ENCODE data around the gene SRPRA. TPM values are rescaled to one million over a fixed set of nuclear protein-coding genes. Genes with fewer than 3 reads are reported as not detected.

The SRPRA gene
- total and polyA plus RNA-seq, 10 of the 15 experiments (the other 5 are each of a cell fraction or from before 2014, with no cell fraction given), result 29.6 to 131 (median 92.8) TPM

- Histone ChIP-seq H3K9ac (ENCODE audit: control insufficient read depth, insufficient read depth, low read length) (no peak overlapping the region), H2AFZ (ENCODE audit: control insufficient read depth, low read depth, low read length) (no peak overlapping the region), H3K4me3 (no peak overlapping the region), H3K27ac (ENCODE audit: control insufficient read depth, insufficient read depth) (peak overlapping the region; percentile 61), H3K9me3 (replicated peaks; ENCODE audit: control insufficient read depth, insufficient read depth, low read length) (no peaks in the 10 kb centered on the region; the same call in none of the 3 replicates), H3K79me2 (ENCODE audit: control insufficient read depth, insufficient read depth, low read length) (peaks cover 6% of the 10 kb centered on the region), H3K27me3 (replicated peaks in 1 of 2; ENCODE audit: control insufficient read depth in 2 of 2, insufficient read depth in 2 of 2, low read length in 1 of 2) (no peaks in the 10 kb centered on the region), H3K36me3 (ENCODE audit: control insufficient read depth in 2 of 2, insufficient read depth in 2 of 2, low read length in 1 of 2) (peaks cover 1 to 19% of the 10 kb centered on the region in 2 experiments), H4K20me1 (ENCODE audit: control insufficient read depth, insufficient read depth) (no peaks in the 10 kb centered on the region), H3K4me1 (ENCODE audit: control insufficient read depth, insufficient read depth, low read length) (peaks cover 36% of the 10 kb centered on the region), H3K4me2 (ENCODE audit: control insufficient read depth, insufficient read depth) (peak overlapping the region; percentile 46)
- in situ Hi-C loops (cut with MboI) (no loop called here), intact Hi-C loops (cut with micrococcal nuclease; ENCODE audit: unreplicated experiment) (loop anchor here (2.0 to 10.0 kb wide), 5 partner anchors 43 to 673 kb away; partner anchors contain the start of gene ST3GAL4)
- no TSS peak for BruUV-seq (replicated peaks)
- peak; percentile 35 for FAIRE-seq
- 14% methylated on average over 14 of the region's 14 CpGs for WGBS (ENCODE audit: insufficient coverage, insufficient replicate concordance, low lambda C conversion rate, missing lambda C conversion rate)
- ChIA-PET RAD21 (ENCODE audit: unreplicated experiment) (interaction anchor here (0.7 to 3.0 kb wide), 20 partner anchors 8 to 679 kb away, joined by 3 to 36 read pairs (median 4); partner anchors contain the start of gene ST3GAL4), SMC1A (ENCODE audit: uncharacterized antibody, unreplicated experiment) (interaction anchor here (1.0 to 6.5 kb wide), 20 partner anchors 7 to 259 kb away, joined by 3 to 78 read pairs (median 5); partner anchors contain the start of genes DCPS and ST3GAL4), POLR2A (interaction anchor here (0.6 to 1.7 kb wide), 4 partner anchors 12 to 169 kb away, joined by 3 to 5 read pairs (median 5); no protein-coding TSS in a partner anchor), CTCF (interaction anchor here (0.6 to 10.0 kb wide), 29 partner anchors 9 to 763 kb away, joined by 3 to 232 read pairs (median 6); partner anchors contain the start of gene ST3GAL4)
- ATAC-seq, result peak; percentile 86
- DNase-seq (ENCODE audit: low read depth, low spot score), result peak; percentile 60
- no peak for TF ChIP-seq ASH2L (IDR thresholded peaks at IDR 0.05; ENCODE audit: borderline replicate concordance, low read depth)
- no peak for TF ChIP-seq MXI1 (IDR thresholded peaks at IDR 0.05; ENCODE audit: low read depth, low read length)
- no peak for TF ChIP-seq TARDBP (IDR thresholded peaks at IDR 0.05; ENCODE audit: borderline replicate concordance)
- TF ChIP-seq NFIC (IDR thresholded peaks at IDR 0.05; ENCODE audit: low read depth, low read length), result peak; percentile 51; the same call in 1 of the 2 replicates
- peak; percentile 41 for TF ChIP-seq MEF2B (IDR thresholded peaks at IDR 0.05; ENCODE audit: partially characterized antibody, poor library complexity, severe bottlenecking)
- TF ChIP-seq RAD21 (IDR thresholded peaks at IDR 0.05; ENCODE audit: insufficient read depth, low read depth, low read length), result no peak
- no peak for TF ChIP-seq ESRRA (IDR thresholded peaks at IDR 0.05; ENCODE audit: low read length)
- peak; percentile 71 for TF ChIP-seq NR2F1 (conservative IDR thresholded peaks at IDR 0.05)
- 0 out of 2 replicates have a peak, but pooled peaks have one; percentile 26 for TF ChIP-seq PKNOX1 (IDR thresholded peaks at IDR 0.05)
- peak; percentile 64 for TF ChIP-seq ZNF217 (IDR thresholded peaks at IDR 0.05)
- TF ChIP-seq ZBTB40 (IDR thresholded peaks at IDR 0.05; ENCODE audit: borderline replicate concordance), result peak; percentile 63; the same call in 1 of the 2 replicates
- TF ChIP-seq POLR2AphosphoS5 (IDR thresholded peaks at IDR 0.05; ENCODE audit: low read length), result no peak
- TF ChIP-seq HDAC6 (IDR thresholded peaks at IDR 0.05; ENCODE audit: unreplicated experiment), result no peak
- TF ChIP-seq ZNF274 (IDR thresholded peaks at IDR 0.05; ENCODE audit: insufficient read depth, insufficient read length), result no peak
- peak; percentile 71 for TF ChIP-seq IKZF1 (conservative IDR thresholded peaks at IDR 0.05)
- TF ChIP-seq JUNB (IDR thresholded peaks at IDR 0.05), result 0 out of 2 replicates have a peak, but pooled peaks have one; percentile 14
- TF ChIP-seq EP300 (IDR thresholded peaks at IDR 0.05; ENCODE audit: borderline replicate concordance in 1 of 2, control insufficient read depth in 1 of 2, low read depth in 2 of 2, low read length in 2 of 2), result peak in 1 of 2 experiments; percentile 17; a peak in 1 of 4 replicates
- TF ChIP-seq SMC3 (IDR thresholded peaks at IDR 0.05; ENCODE audit: borderline replicate concordance, low read length), result no peak
Measured at GRCh38 chr11:126311401-126312291, 43.0 kb upstream of the SRPRA start.

Data from GM12878 (cell line).